PC-9 (cell line): ENCODE data around the gene UBE2E2. TPM values are rescaled to one million over a fixed set of nuclear protein-coding genes. Genes with fewer than 3 reads are reported as not detected.

Source experiments
- BruUV-seq: library from RNA; stranded (reverse); fragments of 400-500 nt; replicated peaks from 2 replicates; lab custom pipeline; 2021; lab: Mats Ljungman, UMichigan
- CTCF ChIA-PET: fragments of 300-600 bp; sonication (Branson Sonifier 250); formaldehyde crosslinking; loops from one replicate; lab custom pipeline; 2022; ENCODE audit warnings: antibody characterized with exemption; lab: Charles Lee
- POLR2A ChIA-PET: fragments of 300-600 bp; sonication (Branson Sonifier 250); formaldehyde crosslinking; loops from one replicate; lab custom pipeline; 2022; ENCODE audit warnings: antibody characterized with exemption; ENCODE audit not compliant: unreplicated experiment; lab: Charles Lee
- DNase-seq, 2 experiments: peaks; one replicate each; pipeline versions ENCODE4 v3.0.0 to v3.0.0-alpha.2; 2015 to 2022; ENCODE audit warnings: mixed read lengths in 1 of 2
- H2AFZ ChIP-seq: fragments of 200-600 bp; sonication (generic); 2 replicates; pipeline ENCODE4 v1.8.1; 2017; ENCODE audit warnings: antibody characterized with exemption
- H3F3A ChIP-seq: fragments of 200-600 bp; sonication (generic); 2 replicates; pipeline ENCODE4 v1.8.1; 2017; ENCODE audit warnings: antibody characterized with exemption, mild to moderate bottlenecking, low read depth; ENCODE audit not compliant: insufficient read depth
- H3K27ac ChIP-seq: fragments of 200-600 bp; sonication (generic); 2 replicates; pipeline ENCODE4 v1.6.1; 2016; ENCODE audit warnings: mixed run types
- H3K27me3 ChIP-seq: fragments of 200-600 bp; sonication (generic); 2 replicates; pipeline ENCODE4 v1.6.1; 2016; ENCODE audit warnings: low read depth, mixed run types; ENCODE audit not compliant: insufficient read depth
- H3K36me3 ChIP-seq: fragments of 200-600 bp; sonication (generic); 2 replicates; pipeline ENCODE4 v1.6.1; 2016; ENCODE audit warnings: low read depth, mixed run types
- H3K4me1 ChIP-seq: fragments of 200-600 bp; sonication (generic); replicated peaks from 2 replicates; pipeline ENCODE4 v1.6.1; 2016; ENCODE audit warnings: mixed run types; ENCODE audit not compliant: insufficient read depth
- H3K4me2 ChIP-seq: fragments of 200-600 bp; sonication (generic); 2 replicates; pipeline ENCODE4 v1.6.1; 2017; ENCODE audit warnings: mixed run types
- H3K4me3 ChIP-seq: fragments of 200-600 bp; sonication (generic); 2 replicates; pipeline ENCODE4 v1.6.1; 2016; ENCODE audit warnings: mixed run types
- H3K79me2 ChIP-seq: fragments of 200-600 bp; sonication (generic); 2 replicates; pipeline ENCODE4 v1.6.1; 2017; ENCODE audit warnings: low read depth, mixed run types
- H3K9me2 ChIP-seq: fragments of 200-600 bp; sonication (generic); 2 replicates; pipeline ENCODE4 v1.8.1; 2017; ENCODE audit warnings: mild to moderate bottlenecking; ENCODE audit not compliant: insufficient read depth
- H3K9me3 ChIP-seq: fragments of 200-600 bp; sonication (generic); 2 replicates; pipeline ENCODE4 v1.8.1; 2016; ENCODE audit warnings: low read depth; ENCODE audit not compliant: insufficient read depth
- H4K20me1 ChIP-seq: fragments of 200-600 bp; sonication (generic); 2 replicates; pipeline ENCODE4 v1.8.1; 2017; ENCODE audit not compliant: insufficient read depth
- EZH2 ChIP-seq: fragments of 200-600 bp; sonication (generic); IDR thresholded peaks from 2 replicates; pipeline ENCODE4 v1.8.0; 2017; ENCODE audit warnings: antibody characterized with exemption, low read depth
- intact Hi-C: fragments of 100-400 bp; cut with micrococcal nuclease; formaldehyde crosslinking; loops from one replicate; pipeline ENCODE4 v1.10.0; 2022; ENCODE audit not compliant: unreplicated experiment
- total RNA-seq: library from RNA; stranded (reverse); gene quantifications from 2 replicates; pipeline ENCODE4 v1.2.3, GENCODE V29; 2021
- TF ChIP-seq, protein P1 (sequence below): fragments of 200-600 bp; sonication (generic); conservative IDR thresholded peaks from 2 replicates; pipeline ENCODE4 v1.6.1; 2017; ENCODE audit warnings: mixed run types, antibody characterized with exemption, mild to moderate bottlenecking, moderate library complexity

UBE2E2 gene
- total RNA-seq, 1 experiment from 2014 or later = 48.7 TPM

DNA sequence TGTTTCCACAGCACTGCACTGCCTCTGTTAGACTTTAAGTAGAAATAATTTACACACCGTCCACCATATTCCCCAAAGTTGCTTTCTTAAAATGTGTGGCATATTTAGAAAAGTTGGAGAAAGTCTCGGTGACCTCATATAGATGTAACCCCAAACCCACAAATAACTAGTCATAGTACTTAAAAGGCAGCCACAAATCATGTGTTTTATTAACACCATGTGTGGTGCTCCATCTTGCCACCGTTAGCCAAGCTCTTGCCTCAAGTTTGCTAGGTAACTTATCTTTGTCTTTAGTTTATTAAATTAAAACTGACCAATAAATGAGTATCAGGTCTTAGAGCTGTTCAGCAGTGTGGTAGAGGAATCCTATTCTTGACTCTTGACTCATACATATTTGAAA is 257.9 kb downstream of the UBE2E2 start:
- no peaks in the 10 kb centered on the region for H4K20me1 ChIP-seq
- no TSS peak for BruUV-seq
- no peak for DNase-seq
- no peaks in the 10 kb centered on the region for H3K9me2 ChIP-seq
- no peak overlapping the region for H2AFZ ChIP-seq
- no peak overlapping the region for H3K4me3 ChIP-seq
- ChIA-PET POLR2A (no interaction called here), CTCF (no interaction called here)
- H3K27ac ChIP-seq = no peak overlapping the region
- TF ChIP-seq, protein P1, sequence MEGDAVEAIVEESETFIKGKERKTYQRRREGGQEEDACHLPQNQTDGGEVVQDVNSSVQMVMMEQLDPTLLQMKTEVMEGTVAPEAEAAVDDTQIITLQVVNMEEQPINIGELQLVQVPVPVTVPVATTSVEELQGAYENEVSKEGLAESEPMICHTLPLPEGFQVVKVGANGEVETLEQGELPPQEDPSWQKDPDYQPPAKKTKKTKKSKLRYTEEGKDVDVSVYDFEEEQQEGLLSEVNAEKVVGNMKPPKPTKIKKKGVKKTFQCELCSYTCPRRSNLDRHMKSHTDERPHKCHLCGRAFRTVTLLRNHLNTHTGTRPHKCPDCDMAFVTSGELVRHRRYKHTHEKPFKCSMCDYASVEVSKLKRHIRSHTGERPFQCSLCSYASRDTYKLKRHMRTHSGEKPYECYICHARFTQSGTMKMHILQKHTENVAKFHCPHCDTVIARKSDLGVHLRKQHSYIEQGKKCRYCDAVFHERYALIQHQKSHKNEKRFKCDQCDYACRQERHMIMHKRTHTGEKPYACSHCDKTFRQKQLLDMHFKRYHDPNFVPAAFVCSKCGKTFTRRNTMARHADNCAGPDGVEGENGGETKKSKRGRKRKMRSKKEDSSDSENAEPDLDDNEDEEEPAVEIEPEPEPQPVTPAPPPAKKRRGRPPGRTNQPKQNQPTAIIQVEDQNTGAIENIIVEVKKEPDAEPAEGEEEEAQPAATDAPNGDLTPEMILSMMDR = no peak
- TF ChIP-seq EZH2 = no peak
- no peaks in the 10 kb centered on the region for H3K36me3 ChIP-seq
- no peaks in the 10 kb centered on the region for H3F3A ChIP-seq
- H3K79me2 ChIP-seq = no peaks in the 10 kb centered on the region
- no peaks in the 10 kb centered on the region for H3K4me1 ChIP-seq
- intact Hi-C loops = no loop called here
- no peaks in the 10 kb centered on the region for H3K27me3 ChIP-seq
- H3K9me3 ChIP-seq = peaks cover 8% of the 10 kb centered on the region; the same call in 1 of the 2 replicates
- no peak overlapping the region for H3K4me2 ChIP-seq

- DNase-seq = no peak
- no peaks in the 10 kb centered on the region for H3K27me3 ChIP-seq
- no peaks in the 10 kb centered on the region for H4K20me1 ChIP-seq
- no peak for TF ChIP-seq EZH2
- no peaks in the 10 kb centered on the region for H3K36me3 ChIP-seq
- no peak overlapping the region for H3K4me2 ChIP-seq
- H3K4me1 ChIP-seq = no peaks in the 10 kb centered on the region
- no peak overlapping the region for H3K4me3 ChIP-seq
- H3K27ac ChIP-seq = no peak overlapping the region
- H2AFZ ChIP-seq = no peak overlapping the region
- no TSS peak for BruUV-seq
- no peaks in the 10 kb centered on the region for H3K9me2 ChIP-seq
- H3K9me3 ChIP-seq = peaks cover 10% of the 10 kb centered on the region; the same call in 1 of the 2 replicates
- H3K79me2 ChIP-seq = no peaks in the 10 kb centered on the region
- intact Hi-C loops = no loop called here
- CTCF ChIA-PET = no interaction called here
- POLR2A ChIA-PET = no interaction called here
- H3F3A ChIP-seq = no peaks in the 10 kb centered on the region
These were observed 260.7 kb downstream of the UBE2E2 start for GRCh38 chr3:23463791-23464190.

- no peak for TF ChIP-seq EZH2
- TF ChIP-seq, protein P1 = no peak
- no peaks in the 10 kb centered on the region for H4K20me1 ChIP-seq
- no peaks in the 10 kb centered on the region for H3K79me2 ChIP-seq
- no peak overlapping the region for H2AFZ ChIP-seq
- H3K27me3 ChIP-seq = no peaks in the 10 kb centered on the region
- H3K27ac ChIP-seq = no peak overlapping the region
- intact Hi-C loops = no loop called here
- no peak overlapping the region for H3K4me2 ChIP-seq
- H3K9me2 ChIP-seq = no peaks in the 10 kb centered on the region
- H3K9me3 ChIP-seq = peaks cover 10% of the 10 kb centered on the region; the same call in 1 of the 2 replicates
- no peaks in the 10 kb centered on the region for H3K4me1 ChIP-seq
- H3K36me3 ChIP-seq = no peaks in the 10 kb centered on the region
- H3K4me3 ChIP-seq = no peak overlapping the region
- CTCF ChIA-PET = no interaction called here
- no peak for DNase-seq
- no peaks in the 10 kb centered on the region for H3F3A ChIP-seq
- POLR2A ChIA-PET = no interaction called here
- no TSS peak for BruUV-seq
These were observed 262.4 kb downstream of the UBE2E2 start for GRCh38 chr3:23465569-23465968.

DNA sequence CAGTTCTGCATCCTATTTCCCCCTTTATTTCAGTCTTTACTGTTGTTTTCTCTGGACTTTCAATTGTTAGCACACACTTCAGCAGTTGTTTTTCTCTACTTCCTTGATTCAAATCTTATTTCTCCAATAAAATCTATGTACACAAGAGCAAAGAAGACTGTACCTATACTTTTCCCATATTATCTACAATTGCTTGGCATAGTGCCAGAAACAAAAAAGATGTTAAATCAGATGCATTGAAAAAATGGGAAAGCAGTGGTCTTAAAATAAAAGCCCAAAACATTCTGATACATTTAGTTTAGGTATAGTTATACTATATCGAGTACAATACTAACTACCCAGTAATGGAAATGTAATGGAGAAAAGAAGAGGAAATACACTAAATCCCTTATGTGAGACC is 265.1 kb downstream of the UBE2E2 start:
- H3K4me1 ChIP-seq = no peaks in the 10 kb centered on the region
- no peak overlapping the region for H2AFZ ChIP-seq
- H3K27me3 ChIP-seq = no peaks in the 10 kb centered on the region
- no peaks in the 10 kb centered on the region for H4K20me1 ChIP-seq
- no peaks in the 10 kb centered on the region for H3K9me2 ChIP-seq
- intact Hi-C loops = no loop called here
- H3K4me2 ChIP-seq = no peak overlapping the region
- no peak overlapping the region for H3K27ac ChIP-seq
- H3F3A ChIP-seq = no peaks in the 10 kb centered on the region
- no peak overlapping the region for H3K4me3 ChIP-seq
- ChIA-PET POLR2A (no interaction called here), CTCF (no interaction called here)
- no peaks in the 10 kb centered on the region for H3K36me3 ChIP-seq
- H3K79me2 ChIP-seq = no peaks in the 10 kb centered on the region
- peaks cover 10% of the 10 kb centered on the region; the same call in 1 of the 2 replicates for H3K9me3 ChIP-seq
- no TSS peak for BruUV-seq
- TF ChIP-seq EZH2 = no peak
- TF ChIP-seq, protein P1 = no peak
- no peak for DNase-seq
